Endothelial cell of hepatic sinusoid (primary cell): Measurements from ENCODE around the gene CFC1B.
"Not testable (repeated sequence)": the region's sequence is repeated elsewhere in the genome, so short reads cannot be mapped to it uniquely, and the experiment has no call there.

Experiments
- in situ Hi-C: cut with HindIII; loops from 2 replicates; pipeline ENCODE4 v1.10.0; 2017; ENCODE audit warnings: low sequenced_read_pairs

CFC1B gene

DNA sequence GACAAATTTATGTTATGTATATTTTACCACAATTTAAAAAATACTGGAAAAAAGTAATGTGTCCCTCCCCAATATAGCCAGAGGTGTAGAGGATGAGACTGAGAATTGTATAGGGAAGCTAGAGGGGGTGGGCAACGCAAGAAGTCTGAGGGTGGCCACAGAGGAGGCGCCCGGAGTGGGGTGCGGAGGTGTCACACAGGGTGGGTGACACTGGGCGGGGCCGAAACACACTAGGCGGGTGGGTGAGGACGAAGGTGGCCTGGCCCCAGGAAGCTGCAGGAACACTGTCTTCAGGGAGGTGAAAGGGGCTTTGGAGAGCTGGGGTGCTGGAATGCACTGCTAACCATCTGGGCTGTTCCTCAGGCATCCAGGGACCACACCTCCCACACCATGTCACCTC is 35.4 kb downstream of the CFC1B start:
- in situ Hi-C loops: not testable (repeated sequence)

DNA sequence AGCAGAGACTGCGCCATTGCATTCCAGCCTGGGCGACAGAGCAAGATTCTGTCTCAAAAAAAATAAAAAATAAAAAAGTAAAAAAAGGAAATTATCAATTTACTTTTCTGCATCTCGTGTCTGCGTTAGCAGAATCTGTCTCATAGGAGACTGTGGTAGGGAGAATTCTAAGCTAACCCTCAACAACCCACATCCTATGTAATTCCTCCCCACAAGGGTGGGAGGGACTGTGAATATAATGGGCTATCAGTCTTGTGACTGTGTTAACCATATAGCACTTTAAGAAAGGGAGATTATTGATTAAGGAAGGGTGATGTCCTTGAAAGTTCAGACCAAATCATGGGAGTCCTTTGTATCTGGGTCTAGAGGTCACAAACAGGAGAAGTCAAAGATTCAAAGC is 45.1 kb downstream of the CFC1B start:
- in situ Hi-C loops: not testable (repeated sequence)

DNA sequence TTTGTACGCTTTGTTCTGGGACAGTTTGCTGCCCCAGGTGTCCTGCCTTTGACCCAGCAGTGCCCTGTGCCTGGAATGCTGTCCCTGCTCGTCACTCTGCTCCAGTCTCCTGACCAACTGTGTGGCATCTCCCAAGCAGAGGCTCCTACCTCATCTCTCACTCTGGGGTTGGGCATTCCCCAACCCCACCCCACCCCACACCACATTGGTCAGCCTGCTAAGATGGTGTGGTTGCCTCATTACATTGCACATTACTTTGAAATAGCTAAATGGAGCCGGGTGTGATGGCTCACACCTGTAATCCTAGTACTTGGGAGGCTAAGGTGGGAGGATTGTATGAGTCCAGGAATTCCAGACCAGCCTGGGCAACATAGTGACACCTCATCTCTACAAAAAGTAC is 50.9 kb downstream of the CFC1B start:
- in situ Hi-C loops: not testable (repeated sequence)

DNA sequence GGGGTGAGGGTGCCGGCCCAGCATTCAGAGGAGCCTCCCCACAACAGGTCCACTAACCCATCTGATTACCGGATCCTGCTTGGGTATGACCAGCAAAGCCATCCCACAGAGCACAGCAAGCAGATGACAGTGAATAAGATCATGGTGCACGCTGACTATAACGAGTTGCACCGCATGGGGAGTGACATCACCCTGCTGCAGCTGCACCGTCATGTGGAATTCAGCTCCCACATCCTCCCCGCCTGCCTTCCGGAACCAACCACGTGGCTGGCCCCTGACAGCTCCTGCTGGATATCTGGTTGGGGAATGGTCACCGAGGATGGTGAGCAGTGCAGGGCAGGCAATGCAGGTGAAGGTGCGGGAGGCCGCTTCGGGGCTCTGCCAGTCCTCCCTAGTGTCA is 53.2 kb downstream of the CFC1B start:
- in situ Hi-C loops: not testable (repeated sequence)

DNA sequence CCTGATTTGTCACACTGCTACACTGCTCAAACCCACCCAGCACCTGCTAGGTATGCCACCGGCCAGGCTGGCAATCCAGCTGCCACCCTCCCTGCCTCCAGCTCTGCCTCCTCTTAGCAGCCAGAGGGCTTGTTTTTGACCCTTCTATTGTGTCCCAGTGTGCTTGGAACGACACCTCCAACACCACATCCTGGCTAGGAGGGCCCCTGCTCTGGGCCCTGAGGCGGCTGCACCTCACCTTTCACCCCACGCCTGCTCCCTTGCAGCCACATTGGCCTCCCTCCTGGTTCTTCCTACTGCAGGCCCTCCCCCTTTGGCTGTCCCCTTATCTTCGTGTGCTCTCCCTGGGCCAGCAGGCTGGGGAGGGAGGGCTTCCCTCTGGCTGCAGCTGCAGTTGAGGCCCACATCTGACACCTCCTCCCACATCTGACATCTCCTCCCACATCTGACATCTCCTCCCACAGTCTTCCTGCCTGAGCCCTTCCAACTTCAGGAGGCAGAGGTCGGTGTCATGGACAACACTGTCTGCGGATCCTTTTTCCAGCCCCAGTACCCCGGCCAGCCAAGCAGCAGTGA is 55.3 kb downstream of the CFC1B start:
- in situ Hi-C loops: not testable (repeated sequence)

DNA sequence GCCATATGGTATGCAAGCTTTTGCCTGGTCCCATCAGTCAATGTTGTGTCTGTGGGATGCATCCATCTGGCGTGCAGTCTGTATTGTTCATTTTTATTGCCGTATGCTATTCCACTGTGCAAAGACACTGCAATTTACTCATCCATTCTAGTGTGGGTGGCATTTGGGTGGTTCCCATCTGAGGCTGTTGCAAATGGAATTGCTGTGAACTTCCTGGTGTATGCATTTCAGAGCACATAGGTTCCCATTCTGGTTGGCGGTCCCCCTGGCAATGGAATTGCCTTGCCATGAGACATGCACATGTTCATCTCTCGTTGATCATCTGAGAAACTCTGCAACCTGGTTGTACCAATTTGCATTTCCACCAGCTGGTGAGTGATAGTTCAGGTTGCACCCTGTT is 56.5 kb downstream of the CFC1B start:
- in situ Hi-C loops: not testable (repeated sequence)
